H1 (cell line): ENCODE measurements around the gene LRRC45. TPM values are rescaled to one million over a fixed set of nuclear protein-coding genes. Genes with fewer than 3 reads are reported as not detected.

ENCODE experiments used
- CTCF ChIA-PET: fragments of 300-600 bp; sonication (Branson Sonifier 250); formaldehyde crosslinking; loops from one replicate; lab custom pipeline; 2021; ENCODE audit not compliant: partially characterized antibody; lab: Charles Lee
- POLR2A ChIA-PET: fragments of 300-600 bp; sonication (Branson Sonifier 250); formaldehyde crosslinking; loops from one replicate; lab custom pipeline; 2021; ENCODE audit warnings: inconsistent platforms; ENCODE audit not compliant: partially characterized antibody; lab: Charles Lee
- DNase-seq, 2 experiments: peaks; one replicate each; pipeline versions ENCODE4 v3.0.0 to v3.0.0-alpha.2; 2010 to 2022; ENCODE audit warnings: low spot score in 2 of 2, low read depth in 1 of 2, mixed read lengths in 1 of 2
- FAIRE-seq: peaks from 2 replicates; lab custom pipeline; 2011; peaks lifted over from hg19 to GRCh38; lab: Jason Lieb, UNC
- H2AFZ ChIP-seq: 2 replicates; pipeline ENCODE4 v1.8.1; 2012; ENCODE audit warnings: low read length, inconsistent platforms
- H2AK5ac ChIP-seq: 2 replicates; pipeline ENCODE4 v1.6.1; 2013; ENCODE audit warnings: low read depth, low read length
- H2BK120ac ChIP-seq: replicated peaks from 2 replicates; pipeline ENCODE3; 2013; ENCODE audit warnings: low read depth, low read length, inconsistent platforms
- H2BK12ac ChIP-seq: 2 replicates; pipeline ENCODE4 v1.6.1; 2013; ENCODE audit warnings: low read depth, low read length
- H2BK15ac ChIP-seq: 2 replicates; pipeline ENCODE4 v1.6.1; 2013; ENCODE audit warnings: low read length
- H2BK20ac ChIP-seq: 2 replicates; pipeline ENCODE4 v1.6.1; 2013; ENCODE audit warnings: low read length
- H2BK5ac ChIP-seq: 2 replicates; pipeline ENCODE4 v1.6.1; 2013; ENCODE audit warnings: low read depth, low read length
- H3K14ac ChIP-seq: 2 replicates; pipeline ENCODE4 v1.6.1; 2013; ENCODE audit warnings: inconsistent platforms; ENCODE audit not compliant: insufficient read length
- H3K18ac ChIP-seq: 2 replicates; pipeline ENCODE4 v1.6.1; 2013; ENCODE audit warnings: low read length; ENCODE audit errors: extremely low read depth
- H3K23ac ChIP-seq: 2 replicates; pipeline ENCODE4 v1.6.1; 2013; ENCODE audit warnings: inconsistent platforms; ENCODE audit not compliant: insufficient read length
- H3K23me2 ChIP-seq: 2 replicates; pipeline ENCODE4 v1.6.1; 2013; ENCODE audit warnings: low read depth, low read length
- H3K27ac ChIP-seq: 2 replicates; pipeline ENCODE4 v1.6.1; 2011; ENCODE audit warnings: low read depth, low read length, inconsistent platforms
- H3K27me3 ChIP-seq, 4 experiments: replicated peaks in 1 of 4; 1 replicate in 1 of 4; 2 replicates in 3 of 4; pipeline versions ENCODE4 v1.6.1 to v1.8.1; 2011 to 2013; ENCODE audit warnings: low read length in 3 of 4, mild to moderate bottlenecking in 3 of 4, inconsistent platforms in 2 of 4, mixed read lengths in 2 of 4, moderate library complexity in 1 of 4; ENCODE audit not compliant: control insufficient read depth in 3 of 4, insufficient read depth in 3 of 4; ENCODE audit errors: extremely low read depth in 1 of 4
- H3K36me3 ChIP-seq, 4 experiments: 2 replicates each; pipeline versions ENCODE4 v1.6.1 to v1.8.1; 2011 to 2013; ENCODE audit warnings: mild to moderate bottlenecking in 4 of 4, low read length in 3 of 4, moderate library complexity in 2 of 4, control low read depth in 1 of 4, inconsistent platforms in 1 of 4; ENCODE audit not compliant: insufficient read depth in 4 of 4, control insufficient read depth in 2 of 4
- H3K4ac ChIP-seq: replicated peaks from 2 replicates; pipeline ENCODE3; 2013; ENCODE audit warnings: low read length, low read depth, mixed read lengths, inconsistent platforms; ENCODE audit not compliant: insufficient read length
- H3K4me1 ChIP-seq, 4 experiments: replicated peaks in 1 of 4; 1 replicate in 1 of 4; 2 replicates in 3 of 4; pipeline versions ENCODE4 v1.6.1 to v1.8.1; 2011 to 2013; ENCODE audit warnings: low read length in 3 of 4, inconsistent platforms in 2 of 4, mixed read lengths in 1 of 4; ENCODE audit not compliant: insufficient read depth in 4 of 4, control insufficient read depth in 3 of 4
- H3K4me2 ChIP-seq, 2 experiments: 2 replicates each; pipeline versions ENCODE4 v1.6.1 to v1.8.1; 2011 to 2013; ENCODE audit warnings: low read depth in 2 of 2, low read length in 2 of 2, control low read depth in 1 of 2, inconsistent platforms in 1 of 2, mild to moderate bottlenecking in 1 of 2; ENCODE audit not compliant: insufficient read depth in 1 of 2
- H3K4me3 ChIP-seq, 4 experiments: fragments of 200-600, 300-600 bp in 1 of 4; sonication (generic), shearing (Covaris generic), sonication (Bioruptor Twin) in 1 of 4; 2 replicates each; pipeline versions ENCODE4 v1.5.1 to v1.8.1; 2011 to 2016; ENCODE audit warnings: low read length in 4 of 4, low read depth in 3 of 4, control low read depth in 2 of 4, inconsistent platforms in 2 of 4, mild to moderate bottlenecking in 2 of 4, mixed read lengths in 1 of 4, moderate library complexity in 1 of 4; ENCODE audit not compliant: insufficient read depth in 2 of 4; ENCODE audit errors: extremely low read depth in 1 of 4
- H3K56ac ChIP-seq: replicated peaks from 2 replicates; pipeline ENCODE3; 2013; ENCODE audit warnings: low read depth, mild to moderate bottlenecking, mixed read lengths, low read length, inconsistent platforms; ENCODE audit not compliant: insufficient read length
- H3K79me1 ChIP-seq: 2 replicates; pipeline ENCODE4 v1.6.1; 2013; ENCODE audit warnings: low read depth, low read length, control low read depth
- H3K79me2 ChIP-seq, 2 experiments: 2 replicates each; pipeline versions ENCODE4 v1.6.1 to v1.8.1; 2012 to 2013; ENCODE audit warnings: low read length in 2 of 2, mild to moderate bottlenecking in 2 of 2, inconsistent platforms in 1 of 2; ENCODE audit not compliant: insufficient read depth in 2 of 2, control insufficient read depth in 1 of 2
- H3K9ac ChIP-seq, 4 experiments: replicated peaks in 1 of 4; 1 replicate in 1 of 4; 2 replicates in 3 of 4; pipeline versions ENCODE4 v1.6.1 to v1.8.1; 2011 to 2013; ENCODE audit warnings: low read depth in 3 of 4, low read length in 3 of 4, control low read depth in 2 of 4, mild to moderate bottlenecking in 2 of 4, moderate library complexity in 2 of 4, inconsistent platforms in 1 of 4; ENCODE audit errors: extremely low read depth in 1 of 4
- H3K9me3 ChIP-seq, 2 experiments: 2 replicates each; pipeline versions ENCODE4 v1.6.1 to v1.8.1; 2012 to 2013; ENCODE audit warnings: mild to moderate bottlenecking in 2 of 2, moderate library complexity in 2 of 2, control low read depth in 1 of 2, inconsistent platforms in 1 of 2, low read depth in 1 of 2, low read length in 1 of 2, mixed read lengths in 1 of 2; ENCODE audit not compliant: insufficient read depth in 2 of 2
- H4K20me1 ChIP-seq, 2 experiments: replicated peaks in 1 of 2; 2 replicates each; pipeline versions ENCODE3 to v1.8.1; 2011 to 2013; ENCODE audit warnings: inconsistent platforms in 2 of 2, low read length in 2 of 2, mild to moderate bottlenecking in 1 of 2; ENCODE audit not compliant: insufficient read depth in 2 of 2, control insufficient read depth in 1 of 2
- H4K5ac ChIP-seq: 2 replicates; pipeline ENCODE4 v1.6.1; 2013; ENCODE audit warnings: low read length, low read depth, mixed read lengths, inconsistent platforms; ENCODE audit not compliant: insufficient read length
- H4K8ac ChIP-seq: 2 replicates; pipeline ENCODE4 v1.8.0; 2013; ENCODE audit warnings: mild to moderate bottlenecking, moderate library complexity, low read length, inconsistent platforms; ENCODE audit not compliant: insufficient read depth; ENCODE audit errors: extremely low read depth
- H4K91ac ChIP-seq: replicated peaks from 2 replicates; pipeline ENCODE3; 2013; ENCODE audit warnings: low read length, mixed read lengths, inconsistent platforms; ENCODE audit not compliant: insufficient read length
- BACH1 ChIP-seq: IDR thresholded peaks from 2 replicates; pipeline ENCODE4 v1.6.1; 2012; ENCODE audit warnings: low read length, improper control_type of control experiment
- CREB1 ChIP-seq: IDR thresholded peaks from 2 replicates; pipeline ENCODE4 v1.6.1; 2012; ENCODE audit warnings: inconsistent platforms
- GABPA ChIP-seq: IDR thresholded peaks from 2 replicates; pipeline ENCODE4 v1.6.1; 2011; ENCODE audit warnings: mild to moderate bottlenecking, low read length, moderate library complexity, borderline replicate concordance; ENCODE audit not compliant: insufficient read depth
- HDAC2 ChIP-seq, 2 experiments: fragments of 300-600 bp in 1 of 2; sonication (generic) in 1 of 2; IDR thresholded peaks; 2 replicates each; pipeline ENCODE4 v1.6.1; 2011 to 2012; ENCODE audit warnings: low read depth in 2 of 2, low read length in 2 of 2, mild to moderate bottlenecking in 2 of 2, moderate library complexity in 2 of 2, borderline replicate concordance in 1 of 2, inconsistent platforms in 1 of 2
- KDM4A ChIP-seq: IDR thresholded peaks from one replicate; pipeline ENCODE4 v1.7.1; 2012; ENCODE audit warnings: low read depth, mild to moderate bottlenecking, moderate library complexity, low read length, inconsistent platforms; ENCODE audit not compliant: severe bottlenecking
- TEAD4 ChIP-seq: IDR thresholded peaks from 2 replicates; pipeline ENCODE4 v1.6.1; 2012; ENCODE audit warnings: low read depth, low read length, inconsistent platforms, mixed read lengths
- WGBS, 2 experiments: shearing (Covaris generic) in 1 of 2; methylation state at CpG; one replicate each; pipeline versions ENCODE4 v1.1.6 to v1.1.7; 2013 to 2015; ENCODE audit warnings: low lambda C conversion rate in 2 of 2, mixed read lengths in 2 of 2, inconsistent platforms in 1 of 2, low coverage in 1 of 2, missing lambda C conversion rate in 1 of 2; ENCODE audit not compliant: insufficient replicate concordance in 2 of 2, insufficient coverage in 1 of 2, insufficient read length in 1 of 2; ENCODE audit errors: extremely low coverage in 1 of 2, missing lambda C conversion rate in 1 of 2; 5-methylcytosine and 5-hydroxymethylcytosine counted together
- polyA plus RNA-seq, 7 experiments: library from polyadenylated mRNA; depleted of rRNA in 3 of 7; stranded (reverse) in 5 of 7; unstranded in 2 of 7; fragments of >200 nt in 5 of 7; fragments of 200-250 nt in 2 of 7; gene quantifications; 1 replicate in 5 of 7; 2 replicates in 1 of 7; 4 replicates in 1 of 7; pipeline versions ENCODE4 v1.2.1 to v1.2.3, GENCODE V29; 2011 to 2013; ENCODE audit warnings: missing spikeins in 2 of 7, mixed read lengths in 2 of 7
- total RNA-seq: library from RNA; stranded (reverse); fragmentation: NEBNext Ultra II Directional; extraction: Animal tissue kit (Norgen Biotek cat#: 25700); gene quantifications from 2 replicates; pipeline ENCODE4 v1.2.1, GENCODE V29; 2021

The LRRC45 gene
- total and polyA plus RNA-seq, 2 of the 8 experiments (the other 6 are each of a cell fraction or from before 2014, with no cell fraction given): 11.5 to 29.0 TPM

GRCh38 chr17:82018989-82019689 lies 4.0 kb upstream of the LRRC45 start:
- Histone ChIP-seq H3K9ac (no peak overlapping the region), H2BK12ac (no peak overlapping the region), H3K4me2 (no peak overlapping the region), H4K91ac (no peak overlapping the region), H3K23me2 (peaks cover 12% of the 10 kb centered on the region), H3K23ac (no peak overlapping the region), H2AFZ (no peak overlapping the region), H3K27me3 (no peaks in the 10 kb centered on the region), H3K4me1 (peaks cover 0 to 12% (median 8%) of the 10 kb centered on the region in 4 experiments; a peak in 5 of 7 replicates), H3K79me2 (peaks cover 0 to 12% of the 10 kb centered on the region in 2 experiments; a peak in 1 of 4 replicates), H4K5ac (no peak overlapping the region), H2BK120ac (no peak overlapping the region), H3K27ac (no peak overlapping the region), H2BK20ac (no peak overlapping the region), H3K56ac (no peak overlapping the region), H3K79me1 (peaks cover 4% of the 10 kb centered on the region; the same call in 1 of the 2 replicates), H3K14ac (no peak overlapping the region), H2BK15ac (no peak overlapping the region), H3K4ac (no peak overlapping the region), H3K4me3 (no peak overlapping the region)
- POLR2A ChIA-PET: interaction anchor here (0.6 to 3.7 kb wide), 18 partner anchors 12 to 146 kb away, joined by 3 to 13 read pairs (median 6); partner anchors contain the start of genes DCXR, FASN, GPS1 and NOTUM
- no peak for DNase-seq
- 95% methylated on average over 32 of the region's 33 CpGs; no CpG with 5 or more reads in 1 of the 2 experiments for WGBS, 2 experiments
- TF ChIP-seq KDM4A (no peak), CREB1 (no peak), BACH1 (no peak), TEAD4 (no peak), GABPA (no peak), HDAC2 (IDR thresholded peaks at IDR 0.05; ENCODE audit: borderline replicate concordance in 1 of 2, low read depth in 2 of 2, low read length in 2 of 2) (no peak)
- TF ChIP-seq, all 59 proteins: peak for 0
- Histone ChIP-seq H4K20me1 (peaks cover 8 to 15% of the 10 kb centered on the region in 2 experiments), H3K18ac (no peak overlapping the region), H3K9me3 (no peaks in the 10 kb centered on the region), H3K36me3 (no peaks in the 10 kb centered on the region), H2BK5ac (no peak overlapping the region), H4K8ac (no peak overlapping the region; the same call in 1 of the 2 replicates), H2AK5ac (no peak overlapping the region)
- CTCF ChIA-PET: interaction anchor here (0.5 to 4.7 kb wide), 41 partner anchors 8 to 419 kb away, joined by 3 to 29 read pairs (median 6); partner anchors contain the start of genes ASPSCR1, DCXR, MAFG and SIRT7
- FAIRE-seq: no peak
